SH-SY5Y (cell line): ENCODE data around the gene CES3.

ENCODE experiments used
- GATA2 ChIP-seq: IDR thresholded peaks from 2 replicates; pipeline ENCODE4 v1.6.1; 2011; ENCODE audit warnings: mild to moderate bottlenecking, low read depth, low read length
- GATA3 ChIP-seq: IDR thresholded peaks from 2 replicates; pipeline ENCODE4 v1.6.1; 2011; ENCODE audit warnings: low read depth, mild to moderate bottlenecking, low read length, moderate library complexity

- no peak for TF ChIP-seq GATA2
- no peak for TF ChIP-seq GATA3
Observed at GRCh38 chr16:67011274-67011673, 50.2 kb downstream of the CES3 start.
